HEK293 (cell line): ENCODE results near the gene ENAM.

Experiments
- GLIS2 ChIP-seq: fragments of 450-650 bp; formaldehyde crosslinking; IDR thresholded peaks from 2 replicates; pipeline ENCODE4 v1.5.1; 2016; ENCODE audit warnings: missing biosample characterization, missing genetic modification characterization
- KLF7 ChIP-seq: fragments of 450-650 bp; formaldehyde crosslinking; IDR thresholded peaks from 2 replicates; pipeline ENCODE4 v1.5.1; 2016; ENCODE audit warnings: missing biosample characterization, missing genetic modification characterization, borderline replicate concordance
- SP2 ChIP-seq: fragments of 450-650 bp; formaldehyde crosslinking; IDR thresholded peaks from 2 replicates; pipeline ENCODE4 v1.5.1; 2016; ENCODE audit warnings: missing biosample characterization, missing genetic modification characterization
- ZBTB10 ChIP-seq: fragments of 450-650 bp; formaldehyde crosslinking; IDR thresholded peaks from 2 replicates; pipeline ENCODE4 v1.5.1; 2016; ENCODE audit warnings: missing biosample characterization, missing genetic modification characterization
- ZBTB26 ChIP-seq: fragments of 450-650 bp; formaldehyde crosslinking; optimal IDR thresholded peaks from 2 replicates; pipeline ENCODE3; 2016; ENCODE audit warnings: missing biosample characterization, mild to moderate bottlenecking, missing genetic modification characterization
- ZNF24 ChIP-seq: fragments of 450-650 bp; formaldehyde crosslinking; IDR thresholded peaks from 2 replicates; pipeline ENCODE4 v1.5.1; 2016; ENCODE audit warnings: missing biosample characterization, missing genetic modification characterization
- ZNF311 ChIP-seq: fragments of 450-650 bp; formaldehyde crosslinking; IDR thresholded peaks from 2 replicates; pipeline ENCODE4 v1.5.1; 2017; ENCODE audit warnings: missing biosample characterization, missing genetic modification characterization, borderline replicate concordance
- ZNF391 ChIP-seq: fragments of 450-650 bp; formaldehyde crosslinking; IDR thresholded peaks from 2 replicates; pipeline ENCODE4 v1.5.1; 2016; ENCODE audit warnings: low read depth, missing biosample characterization, missing genetic modification characterization, borderline replicate concordance
- ZNF423 ChIP-seq: fragments of 450-650 bp; formaldehyde crosslinking; IDR thresholded peaks from 2 replicates; pipeline ENCODE4 v1.5.1; 2016; ENCODE audit warnings: missing biosample characterization, missing genetic modification characterization
- ZNF488 ChIP-seq: fragments of 450-650 bp; formaldehyde crosslinking; IDR thresholded peaks from 2 replicates; pipeline ENCODE4 v1.5.1; 2016; ENCODE audit warnings: missing biosample characterization, missing genetic modification characterization
- ZNF560 ChIP-seq: fragments of 450-650 bp; formaldehyde crosslinking; IDR thresholded peaks from 2 replicates; pipeline ENCODE4 v1.5.1; 2017; ENCODE audit warnings: missing biosample characterization, missing genetic modification characterization, borderline replicate concordance
- ZNF561 ChIP-seq: fragments of 450-650 bp; IDR thresholded peaks from 2 replicates; pipeline ENCODE4 v1.5.1; 2018; ENCODE audit warnings: missing biosample characterization, missing genetic modification characterization, borderline replicate concordance
- ZNF596 ChIP-seq: fragments of 450-650 bp; IDR thresholded peaks from 2 replicates; pipeline ENCODE4 v1.5.0; 2018; ENCODE audit warnings: missing biosample characterization, mild to moderate bottlenecking, missing genetic modification characterization, moderate library complexity
- ZNF626 ChIP-seq: fragments of 450-650 bp; sonication (Bioruptor Pico); formaldehyde crosslinking; IDR thresholded peaks from 2 replicates; pipeline ENCODE4 v1.5.1; 2018; ENCODE audit warnings: missing biosample characterization, missing genetic modification characterization, inconsistent platforms
- ZNF677 ChIP-seq: fragments of 450-650 bp; IDR thresholded peaks from 2 replicates; pipeline ENCODE4 v1.5.0; 2018; ENCODE audit warnings: missing biosample characterization, mild to moderate bottlenecking, missing genetic modification characterization, moderate library complexity
- ZNF777 ChIP-seq: fragments of 450-650 bp; formaldehyde crosslinking; IDR thresholded peaks from 2 replicates; pipeline ENCODE4 v1.5.1; 2017; ENCODE audit warnings: missing biosample characterization, missing genetic modification characterization, borderline replicate concordance
- ZNF830 ChIP-seq: fragments of 450-650 bp; IDR thresholded peaks from 2 replicates; pipeline ENCODE4 v1.5.0; 2018; ENCODE audit warnings: missing biosample characterization, missing genetic modification characterization, low read depth, mild to moderate bottlenecking, moderate library complexity
- ZSCAN16 ChIP-seq: fragments of 450-650 bp; formaldehyde crosslinking; IDR thresholded peaks from 2 replicates; pipeline ENCODE4 v1.5.1; 2016; ENCODE audit warnings: missing biosample characterization, missing genetic modification characterization
- TF ChIP-seq, protein P1 (sequence below): fragments of 450-650 bp; formaldehyde crosslinking; IDR thresholded peaks from 2 replicates; pipeline ENCODE4 v1.5.1; 2016; ENCODE audit warnings: missing biosample characterization, missing genetic modification characterization
- TF ChIP-seq, protein P2 (sequence below): fragments of 450-650 bp; formaldehyde crosslinking; IDR thresholded peaks from 2 replicates; pipeline ENCODE4 v1.5.1; 2016; ENCODE audit warnings: missing biosample characterization, missing genetic modification characterization, low read depth
- TF ChIP-seq, protein P3 (sequence below): fragments of 450-650 bp; formaldehyde crosslinking; conservative IDR thresholded peaks from 2 replicates; pipeline ENCODE4 v1.5.1; 2016; ENCODE audit warnings: low read depth, missing biosample characterization, missing genetic modification characterization

ENAM gene

DNA sequence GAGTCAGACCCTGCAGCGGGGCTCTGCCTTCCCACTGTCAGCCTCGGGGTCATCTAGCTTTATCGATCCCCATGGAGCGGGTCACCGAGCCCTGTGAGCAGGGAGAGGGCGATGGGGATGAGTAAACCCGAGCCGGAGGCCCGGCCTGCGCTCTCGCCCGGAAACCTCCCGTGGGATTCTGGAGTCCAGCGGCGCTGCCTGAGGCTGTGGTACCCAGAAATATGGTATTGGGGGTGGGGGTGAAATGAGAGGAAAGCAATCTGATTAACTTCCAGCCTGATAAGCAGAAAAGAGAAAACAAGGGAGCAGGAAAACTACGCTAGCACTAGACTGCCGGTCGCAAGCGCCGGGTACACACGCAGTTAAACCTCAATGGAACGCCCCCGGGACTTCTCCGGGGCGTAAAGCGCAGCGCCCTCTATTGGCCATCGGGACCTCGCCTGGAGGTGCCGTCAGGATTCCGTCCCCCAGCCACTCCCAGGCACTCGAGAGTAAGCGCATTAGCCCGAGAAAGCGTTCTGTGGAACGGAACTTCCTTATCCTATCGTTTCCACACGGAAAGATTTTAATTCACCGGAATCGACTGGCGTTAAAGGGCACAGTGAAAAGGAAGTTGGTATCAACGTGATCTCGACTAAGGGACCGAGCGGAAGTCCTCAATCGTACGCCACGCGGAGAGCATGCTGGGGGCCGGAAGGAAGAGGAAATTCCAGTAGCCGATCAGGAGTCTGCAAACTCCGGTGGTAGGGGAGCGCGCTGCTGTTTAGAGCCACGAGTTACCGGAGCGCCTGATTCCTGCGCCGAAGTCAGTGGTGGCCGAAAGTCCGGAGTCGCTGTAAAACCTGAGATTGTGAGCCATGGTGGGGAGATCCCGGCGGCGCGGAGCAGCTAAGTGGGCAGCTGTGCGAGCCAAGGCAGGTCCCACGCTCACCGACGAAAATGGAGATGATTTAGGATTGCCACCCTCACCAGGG, 59.6 kb downstream of the ENAM start, which contains the start of gene UTP3 (continued):
- TF ChIP-seq KLF7 (peak; percentile 56; the same call in 1 of the 2 replicates), ZNF626 (tag by site-specific recombination) (no peak), ZSCAN16 (tag by site-specific recombination) (no peak), ZNF596 (tag by site-specific recombination) (no peak), ZNF488 (tag by site-specific recombination) (no peak), ZNF391 (tag by site-specific recombination) (peak; percentile 94; the same call in 1 of the 2 replicates), GLIS2 (tag by site-specific recombination) (peak; percentile 52; the same call in 1 of the 2 replicates), ZNF677 (tag by site-specific recombination) (no peak), ZBTB26 (tag by site-specific recombination) (peak; percentile 68), ZNF560 (no peak), ZNF830 (tag by site-specific recombination) (no peak), ZNF777 (tag by site-specific recombination) (0 out of 2 replicates have a peak, but pooled peaks have one; percentile 17), ZNF561 (tag by site-specific recombination) (peak; percentile 95), ZNF24 (tag by site-specific recombination) (peak; percentile 90; the same call in 1 of the 2 replicates), ZNF311 (tag by site-specific recombination) (no peak), ZNF423 (tag by site-specific recombination) (no peak), ZBTB10 (peak; percentile 76), SP2 (tag by site-specific recombination) (peak; percentile 72)
- TF ChIP-seq, protein P1, sequence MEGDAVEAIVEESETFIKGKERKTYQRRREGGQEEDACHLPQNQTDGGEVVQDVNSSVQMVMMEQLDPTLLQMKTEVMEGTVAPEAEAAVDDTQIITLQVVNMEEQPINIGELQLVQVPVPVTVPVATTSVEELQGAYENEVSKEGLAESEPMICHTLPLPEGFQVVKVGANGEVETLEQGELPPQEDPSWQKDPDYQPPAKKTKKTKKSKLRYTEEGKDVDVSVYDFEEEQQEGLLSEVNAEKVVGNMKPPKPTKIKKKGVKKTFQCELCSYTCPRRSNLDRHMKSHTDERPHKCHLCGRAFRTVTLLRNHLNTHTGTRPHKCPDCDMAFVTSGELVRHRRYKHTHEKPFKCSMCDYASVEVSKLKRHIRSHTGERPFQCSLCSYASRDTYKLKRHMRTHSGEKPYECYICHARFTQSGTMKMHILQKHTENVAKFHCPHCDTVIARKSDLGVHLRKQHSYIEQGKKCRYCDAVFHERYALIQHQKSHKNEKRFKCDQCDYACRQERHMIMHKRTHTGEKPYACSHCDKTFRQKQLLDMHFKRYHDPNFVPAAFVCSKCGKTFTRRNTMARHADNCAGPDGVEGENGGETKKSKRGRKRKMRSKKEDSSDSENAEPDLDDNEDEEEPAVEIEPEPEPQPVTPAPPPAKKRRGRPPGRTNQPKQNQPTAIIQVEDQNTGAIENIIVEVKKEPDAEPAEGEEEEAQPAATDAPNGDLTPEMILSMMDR (tag by site-specific recombination): peak; percentile 96
- TF ChIP-seq, protein P2, sequence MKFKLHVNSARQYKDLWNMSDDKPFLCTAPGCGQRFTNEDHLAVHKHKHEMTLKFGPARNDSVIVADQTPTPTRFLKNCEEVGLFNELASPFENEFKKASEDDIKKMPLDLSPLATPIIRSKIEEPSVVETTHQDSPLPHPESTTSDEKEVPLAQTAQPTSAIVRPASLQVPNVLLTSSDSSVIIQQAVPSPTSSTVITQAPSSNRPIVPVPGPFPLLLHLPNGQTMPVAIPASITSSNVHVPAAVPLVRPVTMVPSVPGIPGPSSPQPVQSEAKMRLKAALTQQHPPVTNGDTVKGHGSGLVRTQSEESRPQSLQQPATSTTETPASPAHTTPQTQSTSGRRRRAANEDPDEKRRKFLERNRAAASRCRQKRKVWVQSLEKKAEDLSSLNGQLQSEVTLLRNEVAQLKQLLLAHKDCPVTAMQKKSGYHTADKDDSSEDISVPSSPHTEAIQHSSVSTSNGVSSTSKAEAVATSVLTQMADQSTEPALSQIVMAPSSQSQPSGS: peak; percentile 21; the same call in 1 of the 2 replicates
- TF ChIP-seq, protein P3, sequence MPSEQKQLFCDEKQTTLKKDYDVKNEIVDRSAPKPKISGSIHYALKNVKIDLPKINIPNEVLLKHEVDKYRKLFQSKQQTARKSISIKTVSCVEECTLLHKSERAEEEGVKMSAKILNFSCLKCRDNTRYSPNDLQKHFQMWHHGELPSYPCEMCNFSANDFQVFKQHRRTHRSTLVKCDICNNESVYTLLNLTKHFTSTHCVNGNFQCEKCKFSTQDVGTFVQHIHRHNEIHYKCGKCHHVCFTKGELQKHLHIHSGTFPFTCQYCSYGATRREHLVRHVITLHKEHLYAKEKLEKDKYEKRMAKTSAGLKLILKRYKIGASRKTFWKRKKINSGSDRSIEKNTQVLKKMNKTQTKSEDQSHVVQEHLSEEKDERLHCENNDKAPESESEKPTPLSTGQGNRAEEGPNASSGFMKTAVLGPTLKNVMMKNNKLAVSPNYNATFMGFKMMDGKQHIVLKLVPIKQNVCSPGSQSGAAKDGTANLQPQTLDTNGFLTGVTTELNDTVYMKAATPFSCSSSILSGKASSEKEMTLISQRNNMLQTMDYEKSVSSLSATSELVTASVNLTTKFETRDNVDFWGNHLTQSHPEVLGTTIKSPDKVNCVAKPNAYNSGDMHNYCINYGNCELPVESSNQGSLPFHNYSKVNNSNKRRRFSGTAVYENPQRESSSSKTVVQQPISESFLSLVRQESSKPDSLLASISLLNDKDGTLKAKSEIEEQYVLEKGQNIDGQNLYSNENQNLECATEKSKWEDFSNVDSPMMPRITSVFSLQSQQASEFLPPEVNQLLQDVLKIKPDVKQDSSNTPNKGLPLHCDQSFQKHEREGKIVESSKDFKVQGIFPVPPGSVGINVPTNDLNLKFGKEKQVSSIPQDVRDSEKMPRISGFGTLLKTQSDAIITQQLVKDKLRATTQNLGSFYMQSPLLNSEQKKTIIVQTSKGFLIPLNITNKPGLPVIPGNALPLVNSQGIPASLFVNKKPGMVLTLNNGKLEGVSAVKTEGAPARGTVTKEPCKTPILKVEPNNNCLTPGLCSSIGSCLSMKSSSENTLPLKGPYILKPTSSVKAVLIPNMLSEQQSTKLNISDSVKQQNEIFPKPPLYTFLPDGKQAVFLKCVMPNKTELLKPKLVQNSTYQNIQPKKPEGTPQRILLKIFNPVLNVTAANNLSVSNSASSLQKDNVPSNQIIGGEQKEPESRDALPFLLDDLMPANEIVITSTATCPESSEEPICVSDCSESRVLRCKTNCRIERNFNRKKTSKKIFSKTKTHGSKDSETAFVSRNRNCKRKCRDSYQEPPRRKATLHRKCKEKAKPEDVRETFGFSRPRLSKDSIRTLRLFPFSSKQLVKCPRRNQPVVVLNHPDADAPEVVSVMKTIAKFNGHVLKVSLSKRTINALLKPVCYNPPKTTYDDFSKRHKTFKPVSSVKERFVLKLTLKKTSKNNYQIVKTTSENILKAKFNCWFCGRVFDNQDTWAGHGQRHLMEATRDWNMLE (tag by site-specific recombination): peak; percentile 99
